HepG2 (cell line): ENCODE data around the gene SLC6A5. TPM values are rescaled to one million over a fixed set of nuclear protein-coding genes. Genes with fewer than 3 reads are reported as not detected.

Experiments used
- ATAC-seq: fragments of 200-7000 bp; cut with Tn5 transposase; 3 replicates; pipeline ENCODE4 v1.9.1; 2020; ENCODE audit warnings: mild to moderate bottlenecking, moderate library complexity
- BruUV-seq: library from RNA; stranded (reverse); fragments of 400-500 nt; replicated peaks from 2 replicates; lab custom pipeline; 2021; lab: Mats Ljungman, UMichigan
- CTCF ChIA-PET: fragments of 300-600 bp; formaldehyde crosslinking; extraction: SDS; loops from one replicate; lab custom pipeline; 2021; ENCODE audit warnings: low total read pairs, inconsistent platforms, low intra/inter-chr PET ratio; lab: Yijun Ruan, JAX
- POLR2A ChIA-PET: fragments of 350-600 bp; sonication (Branson Sonifier 250); formaldehyde crosslinking; loops from one replicate; lab custom pipeline; 2020; ENCODE audit warnings: antibody characterized with exemption, inconsistent platforms; lab: Yijun Ruan, JAX
- DNase-seq: peaks from one replicate; pipeline ENCODE4 v3.0.0-alpha.2; 2015; ENCODE audit warnings: low spot score
- FAIRE-seq: peaks from 3 replicates; lab custom pipeline; 2011; peaks lifted over from hg19 to GRCh38; lab: Jason Lieb, UNC
- H2AFZ ChIP-seq: one replicate; pipeline ENCODE4 v1.6.1; 2011; ENCODE audit warnings: low read length, inconsistent platforms
- H3K27ac ChIP-seq: fragments of 300-600 bp; 3 replicates; pipeline ENCODE4 v1.8.0; 2011; ENCODE audit warnings: mixed run types, mild to moderate bottlenecking, mixed read lengths, low read length, inconsistent platforms; ENCODE audit not compliant: insufficient read depth; ENCODE audit errors: extremely low read length
- H3K27me3 ChIP-seq, 2 experiments: fragments of 200-600 bp in 1 of 2; 2 replicates in 1 of 2; 3 replicates in 1 of 2; pipeline versions ENCODE4 v1.6.0 to v1.8.0; 2011; ENCODE audit warnings: low read length in 2 of 2, mild to moderate bottlenecking in 2 of 2, moderate library complexity in 2 of 2, inconsistent platforms in 1 of 2; ENCODE audit not compliant: insufficient read depth in 2 of 2, control insufficient read depth in 1 of 2
- H3K36me3 ChIP-seq, 2 experiments: fragments of 200-600 bp in 1 of 2; replicated peaks in 1 of 2; 2 replicates in 1 of 2; 3 replicates in 1 of 2; pipeline versions ENCODE4 v1.5.1 to v1.8.0; 2011; ENCODE audit warnings: low read length in 2 of 2, inconsistent platforms in 1 of 2; ENCODE audit not compliant: insufficient read depth in 2 of 2, control insufficient read depth in 1 of 2
- H3K4me1 ChIP-seq: 2 replicates; pipeline ENCODE4 v1.5.1; 2012; ENCODE audit warnings: low read length, inconsistent platforms; ENCODE audit not compliant: insufficient read depth
- H3K4me2 ChIP-seq: 2 replicates; pipeline ENCODE4 v1.6.0; 2011; ENCODE audit warnings: low read depth, low read length, inconsistent platforms
- H3K4me3 ChIP-seq, 3 experiments: fragments of 200-600 bp in 1 of 3; sonication (generic), shearing (Covaris generic) in 1 of 3; replicated peaks in 1 of 3; 2 replicates each; pipeline ENCODE4 v1.5.1; 2011 to 2016; ENCODE audit warnings: low read length in 3 of 3, inconsistent platforms in 2 of 3, low read depth in 2 of 3, mild to moderate bottlenecking in 2 of 3, control low read depth in 1 of 3, mixed read lengths in 1 of 3; ENCODE audit not compliant: insufficient read depth in 1 of 3
- H3K79me2 ChIP-seq: one replicate; pipeline ENCODE4 v1.6.1; 2011; ENCODE audit warnings: low read length, inconsistent platforms; ENCODE audit not compliant: insufficient read depth
- H3K9ac ChIP-seq: 2 replicates; pipeline ENCODE4 v1.6.0; 2011; ENCODE audit warnings: mild to moderate bottlenecking, low read depth, low read length, inconsistent platforms; ENCODE audit not compliant: insufficient read depth
- H3K9me3 ChIP-seq: 2 replicates; pipeline ENCODE4 v1.5.1; 2012; ENCODE audit warnings: mild to moderate bottlenecking, low read length
- H4K20me1 ChIP-seq: 2 replicates; pipeline ENCODE4 v1.6.0; 2011; ENCODE audit warnings: inconsistent platforms, mild to moderate bottlenecking, low read length, moderate library complexity; ENCODE audit not compliant: insufficient read depth
- DMAP1 ChIP-seq: IDR thresholded peaks from 2 replicates; pipeline ENCODE4 v1.6.1; 2016
- EZH2 ChIP-seq: conservative IDR thresholded peaks from 2 replicates; pipeline ENCODE4 v1.6.1; 2012; ENCODE audit warnings: mild to moderate bottlenecking, low read depth, low read length, moderate library complexity
- ZNF503 ChIP-seq: sonication (generic); formaldehyde crosslinking; IDR thresholded peaks from 2 replicates; pipeline ENCODE4 v1.4.0; 2020; ENCODE audit warnings: missing genetic modification reagents
- whole genome bisulfite sequencing: methylation state at CpG from one replicate; pipeline ENCODE4 v1.1.6; 2017; ENCODE audit warnings: low lambda C conversion rate; 5-methylcytosine and 5-hydroxymethylcytosine counted together
- in situ Hi-C: cut with HindIII; loops from 2 replicates; pipeline ENCODE4 v1.10.0; 2017; ENCODE audit warnings: low pct_unique_long_range_greater_than_20kb; ENCODE audit not compliant: extremely low pct_ligation_motif_present
- intact Hi-C: fragments of 100-400 bp; cut with micrococcal nuclease; formaldehyde crosslinking; loops from one replicate; pipeline ENCODE4 v1.10.0; 2022; ENCODE audit not compliant: unreplicated experiment
- polyA plus RNA-seq, 8 experiments: library from polyadenylated mRNA; depleted of rRNA in 3 of 8; stranded (reverse) in 7 of 8; unstranded in 1 of 8; fragments of >200 nt; fragmentation: Illumina TruSeq in 4 of 8; extraction: Trizol in 4 of 8; gene quantifications; 2 replicates each; pipeline versions ENCODE4 v1.2.1 to v1.2.3, GENCODE V29; 2011 to 2016; ENCODE audit warnings: low read depth in 4 of 8, missing spikeins in 1 of 8, mixed read lengths in 1 of 8; ENCODE audit not compliant: insufficient read depth in 1 of 8
- total RNA-seq, 5 experiments: library from RNA; depleted of rRNA; stranded (reverse); fragments of >200 nt; fragmentation: Illumina TruSeq; extraction: Trizol; gene quantifications; 2 replicates each; pipeline ENCODE4 v1.2.3, GENCODE V29; 2016; ENCODE audit warnings: low read depth in 1 of 5
- TF ChIP-seq, protein P1 (sequence below): sonication (generic); formaldehyde crosslinking; IDR thresholded peaks from 2 replicates; pipeline ENCODE4 v1.4.0; 2020; ENCODE audit warnings: mild to moderate bottlenecking, missing genetic modification reagents

The SLC6A5 gene
- total and polyA plus RNA-seq, 2 of the 13 experiments (the other 11 are each of a cell fraction or from before 2014, with no cell fraction given): not detected

DNA sequence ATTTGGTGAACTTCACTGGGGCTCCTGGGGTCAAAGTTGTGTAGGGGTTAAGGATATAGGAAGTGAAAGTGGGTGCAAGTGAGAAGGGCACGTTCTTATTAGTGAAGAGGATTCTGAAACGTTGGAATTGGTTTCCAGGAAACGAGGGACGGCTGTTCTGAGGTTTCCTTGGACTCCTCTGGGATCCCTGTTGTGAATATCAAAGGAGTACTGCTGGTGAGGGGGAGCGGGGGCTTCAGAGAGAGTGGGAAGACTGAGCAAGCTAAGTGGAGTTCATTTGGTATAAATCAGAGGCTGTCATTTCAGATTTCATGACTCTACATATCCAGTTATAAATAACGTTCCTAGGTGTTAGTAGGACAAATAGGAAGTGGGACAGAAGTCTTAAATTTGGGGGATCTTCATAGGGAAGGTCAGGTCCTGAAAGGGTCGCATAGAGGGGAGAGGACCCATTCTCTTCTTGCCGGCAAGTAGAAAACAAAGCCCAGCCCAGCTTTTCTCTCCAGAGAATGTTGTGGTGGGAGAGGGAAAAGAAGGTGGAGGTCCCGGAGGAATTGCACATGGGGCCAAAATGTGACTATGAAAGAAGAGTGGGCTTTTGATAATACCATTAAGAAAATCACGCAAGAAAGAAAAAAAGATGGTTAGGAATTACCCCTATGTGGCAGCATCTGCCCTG, 68.9 kb downstream of the SLC6A5 start (continued):
- TF ChIP-seq, protein P1, sequence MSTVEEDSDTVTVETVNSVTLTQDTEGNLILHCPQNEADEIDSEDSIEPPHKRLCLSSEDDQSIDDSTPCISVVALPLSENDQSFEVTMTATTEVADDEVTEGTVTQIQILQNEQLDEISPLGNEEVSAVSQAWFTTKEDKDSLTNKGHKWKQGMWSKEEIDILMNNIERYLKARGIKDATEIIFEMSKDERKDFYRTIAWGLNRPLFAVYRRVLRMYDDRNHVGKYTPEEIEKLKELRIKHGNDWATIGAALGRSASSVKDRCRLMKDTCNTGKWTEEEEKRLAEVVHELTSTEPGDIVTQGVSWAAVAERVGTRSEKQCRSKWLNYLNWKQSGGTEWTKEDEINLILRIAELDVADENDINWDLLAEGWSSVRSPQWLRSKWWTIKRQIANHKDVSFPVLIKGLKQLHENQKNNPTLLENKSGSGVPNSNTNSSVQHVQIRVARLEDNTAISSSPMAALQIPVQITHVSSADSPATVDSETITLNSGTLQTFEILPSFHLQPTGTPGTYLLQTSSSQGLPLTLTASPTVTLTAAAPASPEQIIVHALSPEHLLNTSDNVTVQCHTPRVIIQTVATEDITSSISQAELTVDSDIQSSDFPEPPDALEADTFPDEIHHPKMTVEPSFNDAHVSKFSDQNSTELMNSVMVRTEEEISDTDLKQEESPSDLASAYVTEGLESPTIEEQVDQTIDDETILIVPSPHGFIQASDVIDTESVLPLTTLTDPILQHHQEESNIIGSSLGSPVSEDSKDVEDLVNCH (CRISPR knock-in tag): no peak
- TF ChIP-seq ZNF503 (CRISPR knock-in tag): no peak

DNA sequence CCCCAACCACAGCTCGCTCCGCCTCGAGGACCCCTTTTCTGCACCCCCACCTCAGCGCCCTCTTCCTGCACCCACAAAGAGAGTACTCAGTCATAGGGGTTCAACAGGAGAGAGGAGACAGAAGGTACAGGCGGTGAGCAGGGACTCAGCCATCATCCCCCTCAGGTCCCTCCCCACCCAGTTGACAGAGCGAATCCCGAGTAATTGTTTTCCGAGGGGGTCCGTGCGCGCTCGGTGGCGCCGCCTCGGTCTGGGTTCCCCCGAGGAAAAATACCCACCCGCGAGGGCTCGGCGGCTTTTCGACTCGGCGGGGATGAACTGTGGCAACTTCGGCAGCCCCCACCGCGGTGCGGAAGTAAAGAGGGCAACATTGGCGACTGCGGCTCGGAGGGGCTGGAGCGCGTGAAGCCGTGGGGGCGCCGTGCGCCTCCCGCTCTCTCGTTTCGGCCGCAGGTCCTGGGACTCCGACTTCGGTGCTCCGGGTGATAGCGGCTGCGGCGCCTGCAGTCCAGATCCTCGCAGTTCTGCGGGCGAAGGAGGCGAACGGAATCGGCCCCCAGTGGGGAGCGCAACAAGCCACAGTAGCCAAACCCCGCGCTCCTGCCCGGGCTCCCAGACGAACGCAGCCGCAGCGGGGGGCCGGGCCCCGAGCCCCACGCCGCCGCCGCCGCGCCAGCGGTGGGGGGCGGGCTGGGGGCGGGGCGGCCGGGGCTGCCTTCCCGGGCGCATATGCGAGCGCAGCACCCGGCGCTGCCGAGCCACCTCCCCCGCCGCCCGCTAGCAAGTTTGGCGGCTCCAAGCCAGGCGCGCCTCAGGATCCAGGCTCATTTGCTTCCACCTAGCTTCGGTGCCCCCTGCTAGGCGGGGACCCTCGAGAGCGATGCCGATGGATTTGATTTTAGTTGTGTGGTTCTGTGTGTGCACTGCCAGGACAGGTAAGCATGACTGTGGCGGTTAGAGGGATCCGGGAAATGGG, 69.7 kb downstream of the SLC6A5 start, which contains the start of gene NELL1:
Gene NELL1, plus strand, starts transcription at position 743 of the 976 bp plus-strand sequence.
- Histone ChIP-seq H3K9me3 (no peaks in the 10 kb centered on the region), H4K20me1 (no peaks in the 10 kb centered on the region), H3K4me1 (no peaks in the 10 kb centered on the region)
- peak; percentile 22; the same call in 2 of the 3 replicates for ATAC-seq
- CTCF ChIA-PET: no interaction called here
- in situ Hi-C loops: loop anchor here (25.0 kb wide), 1 partner anchor 1468 kb away; no protein-coding TSS in a partner anchor
- no peak for TF ChIP-seq DMAP1 (CRISPR knock-in tag)
- peak; percentile 44; the same call in 1 of the 2 replicates for TF ChIP-seq EZH2
- TF ChIP-seq, all 625 proteins: peak for 1
- 18% methylated on average over 7 of the region's 93 CpGs for WGBS
- H3K36me3 ChIP-seq: no peaks in the 10 kb centered on the region
- DNase-seq (no peak), FAIRE-seq (no peak)
- no peak within 1 kb of the TSS for H3K4me2 ChIP-seq
- H3K4me3 ChIP-seq: no peak within 1 kb of the TSS; a peak in 1 of 6 replicates
- H3K27me3 ChIP-seq: peaks cover 3 to 46% of the 10 kb centered on the region in 2 experiments
- intact Hi-C loops: no loop called here
- no peak within 1 kb of the TSS for H3K27ac ChIP-seq
- POLR2A ChIA-PET: no interaction called here
- no peaks in the 10 kb centered on the region for H3K79me2 ChIP-seq
- H2AFZ ChIP-seq: no peak within 1 kb of the TSS
- no TSS peak for BruUV-seq
- no peak within 1 kb of the TSS for H3K9ac ChIP-seq
